ENCODE results near the gene CHST8. TPM values are rescaled to one million over a fixed set of nuclear protein-coding genes. Genes with fewer than 3 reads are reported as not detected.
"Not testable (repeated sequence)": the region's sequence is repeated elsewhere in the genome, so short reads cannot be mapped to it uniquely, and the experiment has no call there.

Gene CHST8
- polyA plus RNA-seq, 1 experiment: not detected

DNA sequence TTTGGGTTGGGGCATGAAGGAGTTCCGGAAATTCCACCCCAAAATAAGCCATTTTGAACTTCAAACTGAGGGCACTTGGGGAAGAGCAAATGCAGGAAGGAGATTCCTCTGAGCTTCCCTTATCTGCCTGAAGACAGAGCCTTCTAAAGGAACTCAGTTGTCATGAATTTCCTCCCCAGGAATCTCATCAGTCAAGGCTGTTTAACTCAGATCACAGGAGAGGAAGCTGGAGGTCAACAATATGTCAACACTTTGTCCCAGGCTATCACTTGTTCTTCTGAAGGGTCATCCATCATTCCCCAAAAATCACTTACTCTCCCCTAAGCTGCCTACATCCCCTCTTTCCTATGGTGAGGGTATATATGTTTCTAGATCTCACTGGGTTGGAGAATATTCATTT, 26.0 kb upstream of the CHST8 start:
- ChIA-PET POLR2A (no interaction called here), CTCF (no interaction called here)
- H3K9me3 ChIP-seq (ENCODE audit: control insufficient read depth, insufficient read depth, low read length): peaks cover 2% of the 10 kb centered on the region
- DNase-seq (ENCODE audit: low read depth, low spot score): no peak
- no peaks in the 10 kb centered on the region for H3K27me3 ChIP-seq (ENCODE audit: control insufficient read depth, insufficient read depth, low read length)
- H3K4me3 ChIP-seq (ENCODE audit: low read depth, low read length): no peak overlapping the region
- H3K27ac ChIP-seq (ENCODE audit: low read depth, low read length): no peak overlapping the region
- TF ChIP-seq CTCF (IDR thresholded peaks at IDR 0.05; ENCODE audit: low read depth, low read length): no peak

DNA sequence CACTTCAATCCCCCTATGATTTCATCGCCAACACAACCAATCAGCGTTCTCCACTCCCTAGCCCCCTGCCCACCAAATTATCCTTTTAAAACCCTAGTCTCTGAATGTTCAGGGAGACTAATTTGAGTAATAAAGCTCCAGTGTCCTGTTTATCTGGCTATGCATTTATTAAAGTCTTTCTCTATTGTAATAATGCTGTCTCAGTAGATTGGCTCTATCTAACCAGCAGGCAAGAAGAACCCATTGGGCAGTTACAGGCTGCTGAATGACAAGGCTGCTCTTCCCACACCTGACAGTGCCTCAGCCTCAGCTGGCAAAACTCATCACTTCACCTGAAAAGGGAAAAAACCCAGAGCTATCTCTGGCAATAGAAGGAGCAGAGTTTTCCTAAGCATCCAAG, 20.2 kb upstream of the CHST8 start:
- ChIA-PET CTCF (no interaction called here), POLR2A (no interaction called here)
- H3K27me3 ChIP-seq (ENCODE audit: control insufficient read depth, insufficient read depth, low read length): no peaks in the 10 kb centered on the region
- H3K9me3 ChIP-seq (ENCODE audit: control insufficient read depth, insufficient read depth, low read length): peaks cover 16% of the 10 kb centered on the region
- no peak for TF ChIP-seq CTCF (IDR thresholded peaks at IDR 0.05; ENCODE audit: low read depth, low read length)
- DNase-seq (ENCODE audit: low read depth, low spot score): no peak
- H3K4me3 ChIP-seq (ENCODE audit: low read depth, low read length): no peak overlapping the region
- no peak overlapping the region for H3K27ac ChIP-seq (ENCODE audit: low read depth, low read length)

DNA sequence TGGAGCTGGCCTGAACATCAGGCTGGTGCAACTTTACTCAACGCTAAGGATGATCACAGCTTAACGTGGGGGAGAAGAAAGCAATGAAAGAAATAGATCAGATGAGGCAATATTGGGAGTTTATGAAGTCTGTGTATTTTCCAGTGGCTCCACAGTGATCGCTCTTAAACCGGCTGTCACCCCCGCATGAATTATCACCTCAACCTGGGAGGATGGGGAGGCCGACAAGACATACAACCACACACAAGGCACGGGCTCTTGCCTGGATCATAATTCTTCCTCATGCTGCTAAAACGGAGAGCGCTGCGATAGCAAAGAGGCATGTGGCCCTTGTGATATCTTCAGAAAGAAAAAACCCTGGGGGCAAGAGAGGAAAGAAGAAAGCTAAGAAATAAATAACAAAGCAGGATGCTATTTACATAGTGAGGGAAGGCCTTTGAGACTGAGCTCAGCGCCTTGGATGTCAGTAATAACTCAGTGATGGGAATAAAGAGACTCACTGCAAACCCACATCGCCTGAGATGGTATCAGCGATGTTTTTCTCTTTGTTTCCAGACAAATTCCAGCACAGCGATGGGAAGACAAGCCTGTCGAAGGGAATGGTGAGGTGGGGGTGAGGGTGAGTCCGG, 19.1 kb upstream of the CHST8 start:
- no peak overlapping the region for H3K27ac ChIP-seq (ENCODE audit: low read depth, low read length)
- H3K4me3 ChIP-seq (ENCODE audit: low read depth, low read length): no peak overlapping the region
- peaks cover 16% of the 10 kb centered on the region for H3K9me3 ChIP-seq (ENCODE audit: control insufficient read depth, insufficient read depth, low read length)
- DNase-seq (ENCODE audit: low read depth, low spot score): no peak
- ChIA-PET POLR2A (no interaction called here), CTCF (no interaction called here)
- H3K27me3 ChIP-seq (ENCODE audit: control insufficient read depth, insufficient read depth, low read length): no peaks in the 10 kb centered on the region
- TF ChIP-seq CTCF (IDR thresholded peaks at IDR 0.05; ENCODE audit: low read depth, low read length): no peak

DNA sequence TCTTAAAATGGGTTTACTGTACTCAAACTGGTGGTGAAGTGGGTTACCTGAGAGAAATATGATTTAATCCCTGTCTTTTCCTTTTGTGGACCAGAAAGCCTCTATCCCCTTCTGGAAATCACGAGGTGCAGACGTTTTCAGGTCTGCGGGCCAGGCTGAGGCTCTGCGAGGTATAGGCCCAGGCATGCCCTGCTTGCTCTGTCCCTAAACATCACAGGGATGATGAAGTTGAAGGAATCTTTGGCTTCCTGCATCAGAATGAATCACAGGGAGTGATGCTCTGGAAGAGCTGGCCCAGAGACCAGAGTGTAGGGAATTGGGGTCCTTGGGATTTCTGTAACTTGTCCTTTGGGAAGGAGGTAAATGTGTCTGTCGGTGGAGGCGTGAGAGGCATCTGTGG, 18.4 kb upstream of the CHST8 start:
- Histone ChIP-seq H3K27me3 (ENCODE audit: control insufficient read depth, insufficient read depth, low read length) (no peaks in the 10 kb centered on the region), H3K9me3 (ENCODE audit: control insufficient read depth, insufficient read depth, low read length) (peaks cover 16% of the 10 kb centered on the region), H3K27ac (ENCODE audit: low read depth, low read length) (no peak overlapping the region), H3K4me3 (ENCODE audit: low read depth, low read length) (no peak overlapping the region)
- no peak for DNase-seq (ENCODE audit: low read depth, low spot score)
- POLR2A ChIA-PET: no interaction called here
- TF ChIP-seq CTCF (IDR thresholded peaks at IDR 0.05; ENCODE audit: low read depth, low read length): no peak
- CTCF ChIA-PET: no interaction called here

DNA sequence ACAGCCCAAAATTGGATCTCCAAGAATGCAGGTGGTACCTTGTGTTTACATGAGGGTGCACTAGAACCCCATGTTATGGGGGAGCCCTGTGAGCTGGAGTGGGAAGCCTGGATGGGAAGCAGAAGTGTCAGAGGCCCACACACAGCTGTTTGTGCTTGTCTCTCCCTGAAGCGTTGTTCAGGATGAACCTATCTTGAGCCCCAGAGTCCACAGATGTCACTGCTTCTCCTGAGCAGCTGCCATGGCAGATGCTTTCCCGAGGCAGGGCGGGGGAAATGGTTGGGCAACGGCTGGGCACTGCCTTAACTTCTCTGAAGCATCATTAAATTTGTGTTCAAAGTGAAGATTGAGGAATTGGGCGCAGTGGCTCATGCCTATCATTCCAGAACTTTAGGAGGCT, 17.1 kb upstream of the CHST8 start:
- Histone ChIP-seq H3K4me3 (ENCODE audit: low read depth, low read length) (no peak overlapping the region), H3K27ac (ENCODE audit: low read depth, low read length) (no peak overlapping the region), H3K27me3 (ENCODE audit: control insufficient read depth, insufficient read depth, low read length) (no peaks in the 10 kb centered on the region), H3K9me3 (ENCODE audit: control insufficient read depth, insufficient read depth, low read length) (peaks cover 16% of the 10 kb centered on the region)
- POLR2A ChIA-PET: no interaction called here
- CTCF ChIA-PET: no interaction called here
- TF ChIP-seq CTCF (IDR thresholded peaks at IDR 0.05; ENCODE audit: low read depth, low read length): no peak
- no peak for DNase-seq (ENCODE audit: low read depth, low spot score)

DNA sequence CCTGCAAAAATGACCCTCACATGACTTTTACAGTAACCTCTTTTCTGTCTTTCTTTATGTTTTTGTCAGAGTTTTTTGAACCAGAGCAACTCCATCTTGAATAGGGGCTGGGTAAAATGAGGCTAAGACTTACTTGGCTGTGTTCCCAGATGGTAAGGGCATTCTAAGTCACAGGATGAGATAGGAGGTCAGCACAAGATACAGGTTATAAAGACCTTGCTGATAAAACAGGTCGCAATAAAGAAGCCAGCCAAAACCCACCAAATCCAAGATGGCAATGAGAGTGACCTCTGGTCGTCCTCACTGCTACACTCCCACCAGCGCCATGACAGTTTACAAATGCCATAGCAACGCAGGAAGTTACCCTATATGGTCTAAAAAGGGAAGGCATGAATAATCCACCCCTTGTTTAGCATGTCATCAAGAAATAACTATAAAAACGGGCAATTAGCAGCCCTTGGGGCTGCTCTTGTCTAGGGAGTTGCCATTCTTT, 15.9 kb upstream of the CHST8 start:
- H3K4me3 ChIP-seq (ENCODE audit: low read depth, low read length); DNase-seq (ENCODE audit: low read depth, low spot score); H3K27ac ChIP-seq (ENCODE audit: low read depth, low read length); POLR2A ChIA-PET; H3K27me3 ChIP-seq (ENCODE audit: control insufficient read depth, insufficient read depth, low read length); CTCF ChIA-PET: not testable (repeated sequence)
- peaks cover 14% of the 10 kb centered on the region for H3K9me3 ChIP-seq (ENCODE audit: control insufficient read depth, insufficient read depth, low read length)

Data from AG04450 (cell line).